Lung (tissue), 16 donors: ENCODE measurements around the gene CDH6. TPM values are rescaled to one million over a fixed set of nuclear protein-coding genes. Genes with fewer than 3 reads are reported as not detected.

Experiments used
- ATAC-seq: fragments of 200-7000 bp; cut with Tn5 transposase; one replicate; pipeline ENCODE4 v1.9.1; 2020; ENCODE audit warnings: moderate number of reproducible peaks; ENCODE audit not compliant: insufficient read depth, low FRiP score
- DNase-seq, 3 donors: peaks; one replicate each; pipeline ENCODE4 v3.0.0-alpha.2; 2013 to 2017
- H3K27ac ChIP-seq, 2 donors: one replicate each; pipeline ENCODE4 v1.5.1; 2013; ENCODE audit warnings: mild to moderate bottlenecking in 2 of 2, moderate library complexity in 2 of 2, control low read depth in 1 of 2, inconsistent platforms in 1 of 2, low read depth in 1 of 2, low read length in 1 of 2
- H3K27me3 ChIP-seq, 3 donors: one replicate each; pipeline ENCODE4 v1.5.1; 2013; ENCODE audit warnings: low read length in 2 of 3; ENCODE audit not compliant: control insufficient read depth in 3 of 3, insufficient read depth in 3 of 3
- H3K36me3 ChIP-seq, 4 donors: one replicate each; pipeline ENCODE4 v1.5.1; 2013; ENCODE audit warnings: low read length in 4 of 4, mild to moderate bottlenecking in 1 of 4, moderate library complexity in 1 of 4; ENCODE audit not compliant: control insufficient read depth in 4 of 4, insufficient read depth in 4 of 4
- H3K4me1 ChIP-seq, 5 donors: one replicate each; pipeline ENCODE4 v1.5.1; 2013; ENCODE audit warnings: low read length in 5 of 5, mild to moderate bottlenecking in 2 of 5, moderate library complexity in 1 of 5; ENCODE audit not compliant: control insufficient read depth in 5 of 5, insufficient read depth in 5 of 5
- H3K4me3 ChIP-seq: one replicate; pipeline ENCODE4 v1.5.1; 2013; ENCODE audit warnings: mild to moderate bottlenecking, control low read depth, moderate library complexity
- H3K9ac ChIP-seq, 2 donors: one replicate each; pipeline ENCODE4 v1.5.1; 2013; ENCODE audit warnings: low read length in 2 of 2, control low read depth in 1 of 2; ENCODE audit not compliant: insufficient read depth in 1 of 2
- H3K9me3 ChIP-seq, 4 donors: one replicate each; pipeline ENCODE4 v1.5.1; 2013; ENCODE audit warnings: low read length in 3 of 4, mild to moderate bottlenecking in 1 of 4, moderate library complexity in 1 of 4; ENCODE audit not compliant: control insufficient read depth in 4 of 4, insufficient read depth in 3 of 4
- WGBS, 2 donors: extraction: QIAGEN DNeasy Blood & Tissue Kit; methylation state at CpG; one replicate each; pipeline ENCODE4 v1.1.7; 2013; 5-methylcytosine and 5-hydroxymethylcytosine counted together
- long read RNA-seq, 5 donors: transcript quantifications; one replicate each; lab custom pipeline, GENCODE V29; 2026
- polyA plus RNA-seq, 2 donors: library from polyadenylated mRNA; stranded (reverse); fragments of 200-250 nt; gene quantifications; one replicate each; pipeline ENCODE4 v1.2.1, GENCODE V29; 2013
- total RNA-seq, 2 donors: library from RNA; depleted of rRNA in 1 of 2; stranded (reverse); fragments of >200 nt in 1 of 2; gene quantifications; one replicate each; pipeline ENCODE4 v1.2.1, GENCODE V29; 2014 to 2021
- TF ChIP-seq, protein P1 (sequence below): IDR thresholded peaks from 2 replicates; pipeline ENCODE4 v1.5.1; 2012; ENCODE audit warnings: mild to moderate bottlenecking; ENCODE audit errors: control extremely low read depth, extremely low read depth
- donor health status: control.
- donor health status: control.
- donor health status: Bipolar disorder and iron deficiency.
- donor health status: healthy.
- donor health status: DM: yes; HTN: yes; CAD: no.

The CDH6 gene
- total RNA-seq (10 to 100 TPM in 1 of 2 donors, 1 to 10 TPM in 1; 3.1 to 20.8 TPM), polyA plus RNA-seq (1 to 10 TPM; 2.0 to 2.2 TPM)
- long read RNA-seq, donor 1, full-length matches to known transcripts, result 3 of 3 reads
- long read RNA-seq, donor 1, partial matches to known transcripts, result 0 of 3 reads
- long read RNA-seq, donor 1, other reads (novel, unspliced or antisense), result 0 of 3 reads
- long read RNA-seq, donor 2, result 0 reads
- long read RNA-seq, donor 3, result 0 reads
- long read RNA-seq, donor 4, result 0 reads
- long read RNA-seq, donor 5, full-length matches to known transcripts, result 1 of 1 reads
- long read RNA-seq, donor 5, partial matches to known transcripts, result 0 of 1 reads
- long read RNA-seq, donor 5, other reads (novel, unspliced or antisense), result 0 of 1 reads

DNA sequence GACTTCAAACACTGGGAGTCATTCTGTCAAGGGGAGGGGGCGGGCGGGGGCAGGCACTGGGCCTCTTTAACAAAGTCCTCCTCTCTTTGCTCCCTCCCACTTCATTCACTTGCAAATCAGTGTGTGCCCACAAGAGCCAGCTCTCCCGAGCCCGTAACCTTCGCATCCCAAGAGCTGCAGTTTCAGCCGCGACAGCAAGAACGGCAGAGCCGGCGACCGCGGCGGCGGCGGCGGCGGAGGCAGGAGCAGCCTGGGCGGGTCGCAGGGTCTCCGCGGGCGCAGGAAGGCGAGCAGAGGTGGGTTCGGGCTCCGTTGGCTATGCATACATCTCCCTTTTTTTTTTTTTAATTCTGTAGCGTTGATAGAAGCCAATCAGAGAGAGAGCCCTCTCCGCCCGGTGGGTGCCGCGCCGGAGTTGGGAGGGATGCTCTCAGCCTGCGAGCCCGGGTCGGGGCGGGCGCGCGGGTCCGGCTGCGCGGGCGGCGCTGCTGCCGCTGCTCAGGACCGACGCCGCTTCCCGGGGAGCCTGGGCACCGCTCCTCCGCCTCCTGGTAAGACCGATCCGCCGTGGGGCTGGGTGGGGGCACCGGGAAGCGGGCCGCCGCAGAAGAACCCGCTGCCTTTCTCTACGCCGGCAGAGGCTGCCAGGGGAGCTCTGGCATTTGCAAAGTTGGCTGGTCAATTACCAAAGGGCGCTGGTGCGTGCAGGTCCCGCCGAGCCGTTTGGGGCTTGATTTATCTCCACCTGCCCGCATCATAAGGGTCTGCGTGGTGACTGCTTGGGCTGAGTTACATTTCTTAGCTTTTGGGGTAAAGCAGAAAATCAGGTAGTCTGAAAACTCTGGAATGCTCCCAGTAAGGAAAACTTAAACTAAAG lies at the start of gene CDH6:
CDH6 (plus strand) TSS at position 96 of the 877 bp plus-strand sequence. CDS start 73,788 bp downstream, outside the sequence.
- Histone ChIP-seq H3K9me3 (no peaks in the 10 kb centered on the region), H3K9ac (peak within 1 kb of the TSS in 1 of 2 donors; percentile 39), H3K27ac (peak within 1 kb of the TSS in 1 of 2 donors; percentile 54), H3K4me3 (peak within 1 kb of the TSS; percentile 28), H3K36me3 (no peaks in the 10 kb centered on the region), H3K4me1 (peaks cover 0 to 15% (median 0%) of the 10 kb centered on the region in 5 donors), H3K27me3 (peaks cover 0 to 53% (median 32%) of the 10 kb centered on the region in 3 donors)
- WGBS, 2 donors, result 1 to 2% methylated on average over 62 to 67 of the region's 67 CpGs
- peak; percentile 51 to 71 (median 56) for DNase-seq
- ATAC-seq, result peak; percentile 54
- TF ChIP-seq, protein P1, sequence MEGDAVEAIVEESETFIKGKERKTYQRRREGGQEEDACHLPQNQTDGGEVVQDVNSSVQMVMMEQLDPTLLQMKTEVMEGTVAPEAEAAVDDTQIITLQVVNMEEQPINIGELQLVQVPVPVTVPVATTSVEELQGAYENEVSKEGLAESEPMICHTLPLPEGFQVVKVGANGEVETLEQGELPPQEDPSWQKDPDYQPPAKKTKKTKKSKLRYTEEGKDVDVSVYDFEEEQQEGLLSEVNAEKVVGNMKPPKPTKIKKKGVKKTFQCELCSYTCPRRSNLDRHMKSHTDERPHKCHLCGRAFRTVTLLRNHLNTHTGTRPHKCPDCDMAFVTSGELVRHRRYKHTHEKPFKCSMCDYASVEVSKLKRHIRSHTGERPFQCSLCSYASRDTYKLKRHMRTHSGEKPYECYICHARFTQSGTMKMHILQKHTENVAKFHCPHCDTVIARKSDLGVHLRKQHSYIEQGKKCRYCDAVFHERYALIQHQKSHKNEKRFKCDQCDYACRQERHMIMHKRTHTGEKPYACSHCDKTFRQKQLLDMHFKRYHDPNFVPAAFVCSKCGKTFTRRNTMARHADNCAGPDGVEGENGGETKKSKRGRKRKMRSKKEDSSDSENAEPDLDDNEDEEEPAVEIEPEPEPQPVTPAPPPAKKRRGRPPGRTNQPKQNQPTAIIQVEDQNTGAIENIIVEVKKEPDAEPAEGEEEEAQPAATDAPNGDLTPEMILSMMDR, result no peak

DNA sequence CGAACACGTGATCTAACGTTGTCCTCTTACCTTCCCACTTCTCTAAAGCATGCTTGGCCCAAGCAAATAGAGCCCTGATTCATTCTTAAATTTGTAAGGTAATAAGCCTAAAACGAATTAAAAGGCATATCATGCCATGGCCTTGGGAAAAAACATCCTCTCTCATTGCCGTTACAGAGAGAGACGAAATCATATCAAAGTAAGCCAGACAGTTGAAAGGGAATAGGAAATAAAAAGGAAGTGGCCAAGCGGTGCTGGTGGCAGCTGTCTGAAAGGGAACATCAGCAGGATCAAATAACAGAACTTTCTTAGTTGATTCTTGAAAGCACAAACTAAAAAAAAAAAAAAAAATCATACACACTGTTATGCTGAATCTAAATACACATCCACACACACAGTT lies 49.1 kb upstream of the CDH6 start:
- ATAC-seq, result no peak
- whole genome bisulfite sequencing, 2 donors, result 60 to 65% methylated on average over 7 of the region's 7 CpGs

GRCh38 chr5:31148959-31149475 lies 44.5 kb upstream of the CDH6 start:
- H3K4me3 ChIP-seq, result no peak overlapping the region
- DNase-seq (no peak), ATAC-seq (no peak)
- H3K9me3 ChIP-seq, result no peaks in the 10 kb centered on the region
- 57 to 62% methylated on average over 2 of the region's 2 CpGs for WGBS, 2 donors
- no peaks in the 10 kb centered on the region for H3K4me1 ChIP-seq
- H3K27ac ChIP-seq, result no peak overlapping the region
- H3K27me3 ChIP-seq, result peaks cover 0 to 2% (median 0%) of the 10 kb centered on the region in 3 donors
- H3K9ac ChIP-seq, result no peak overlapping the region
- TF ChIP-seq, protein P1, result no peak
- no peaks in the 10 kb centered on the region for H3K36me3 ChIP-seq

More for the DNA sequence above, 49.1 kb upstream of the CDH6 start:
- Histone ChIP-seq H3K27me3 (no peaks in the 10 kb centered on the region), H3K4me3 (no peak overlapping the region), H3K27ac (no peak overlapping the region), H3K36me3 (no peaks in the 10 kb centered on the region), H3K9me3 (peaks cover 0 to 1% (median 0%) of the 10 kb centered on the region in 4 donors), H3K4me1 (no peaks in the 10 kb centered on the region), H3K9ac (no peak overlapping the region)
- DNase-seq, result no peak
- TF ChIP-seq, protein P1, result no peak
